ENCODE measurements around the gene SFMBT1. TPM values are rescaled to one million over a fixed set of nuclear protein-coding genes. Genes with fewer than 3 reads are reported as not detected.

Gene SFMBT1
- total and polyA plus RNA-seq, 2 of the 8 experiments (the other 6 are each of a cell fraction or from before 2014, with no cell fraction given): 8.1 to 16.8 TPM

DNA sequence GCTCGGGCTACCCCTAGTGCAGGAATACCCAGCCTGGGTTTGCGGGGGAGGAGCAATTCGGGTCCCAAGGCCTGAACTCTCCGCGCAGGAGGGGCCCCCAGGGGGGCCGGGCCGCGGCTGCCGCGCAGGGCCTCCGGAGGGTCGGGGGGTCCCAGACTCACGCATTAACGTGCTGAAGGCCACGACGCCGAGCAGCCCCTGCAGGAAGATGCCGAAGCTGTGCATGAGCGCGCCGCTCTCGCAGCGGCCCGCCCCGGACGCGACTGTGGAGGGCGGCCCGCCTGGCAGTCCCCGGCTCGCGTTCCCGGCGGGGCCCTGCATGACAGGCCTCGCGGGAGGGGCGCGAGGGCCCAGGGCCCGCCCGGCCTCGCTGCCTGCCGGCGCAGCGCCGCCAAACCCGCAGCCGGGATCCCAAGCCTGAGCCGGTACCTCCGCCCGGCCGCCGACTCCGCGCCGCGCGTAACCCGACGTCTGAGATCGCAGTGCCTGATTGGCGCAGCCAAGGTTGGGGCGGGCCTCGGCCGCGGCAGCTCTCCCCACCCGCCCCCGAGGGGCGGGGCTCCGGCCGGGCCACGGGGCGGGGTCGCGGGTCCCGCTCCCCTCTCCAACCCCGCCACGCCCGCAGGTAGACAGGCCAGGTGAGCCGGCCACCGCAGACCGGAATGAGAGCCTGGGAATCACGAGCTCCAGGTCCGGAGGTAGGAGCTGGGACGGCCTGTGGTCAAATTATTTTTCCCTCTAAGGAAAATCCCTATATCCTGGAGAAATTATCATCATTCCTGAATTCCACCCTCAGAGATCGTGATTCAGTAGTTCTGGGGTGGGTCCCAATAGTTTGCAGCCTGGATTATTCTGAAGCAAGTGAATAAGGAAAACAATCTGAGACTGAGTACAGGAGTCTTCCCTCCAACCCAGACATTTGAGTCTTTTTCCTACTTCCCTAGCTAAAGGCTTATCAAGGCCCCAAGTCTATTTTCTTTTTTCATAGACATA, 148.4 kb downstream of the SFMBT1 start, which contains the start of gene STIMATE (continued):
- TF ChIP-seq, protein P1, sequence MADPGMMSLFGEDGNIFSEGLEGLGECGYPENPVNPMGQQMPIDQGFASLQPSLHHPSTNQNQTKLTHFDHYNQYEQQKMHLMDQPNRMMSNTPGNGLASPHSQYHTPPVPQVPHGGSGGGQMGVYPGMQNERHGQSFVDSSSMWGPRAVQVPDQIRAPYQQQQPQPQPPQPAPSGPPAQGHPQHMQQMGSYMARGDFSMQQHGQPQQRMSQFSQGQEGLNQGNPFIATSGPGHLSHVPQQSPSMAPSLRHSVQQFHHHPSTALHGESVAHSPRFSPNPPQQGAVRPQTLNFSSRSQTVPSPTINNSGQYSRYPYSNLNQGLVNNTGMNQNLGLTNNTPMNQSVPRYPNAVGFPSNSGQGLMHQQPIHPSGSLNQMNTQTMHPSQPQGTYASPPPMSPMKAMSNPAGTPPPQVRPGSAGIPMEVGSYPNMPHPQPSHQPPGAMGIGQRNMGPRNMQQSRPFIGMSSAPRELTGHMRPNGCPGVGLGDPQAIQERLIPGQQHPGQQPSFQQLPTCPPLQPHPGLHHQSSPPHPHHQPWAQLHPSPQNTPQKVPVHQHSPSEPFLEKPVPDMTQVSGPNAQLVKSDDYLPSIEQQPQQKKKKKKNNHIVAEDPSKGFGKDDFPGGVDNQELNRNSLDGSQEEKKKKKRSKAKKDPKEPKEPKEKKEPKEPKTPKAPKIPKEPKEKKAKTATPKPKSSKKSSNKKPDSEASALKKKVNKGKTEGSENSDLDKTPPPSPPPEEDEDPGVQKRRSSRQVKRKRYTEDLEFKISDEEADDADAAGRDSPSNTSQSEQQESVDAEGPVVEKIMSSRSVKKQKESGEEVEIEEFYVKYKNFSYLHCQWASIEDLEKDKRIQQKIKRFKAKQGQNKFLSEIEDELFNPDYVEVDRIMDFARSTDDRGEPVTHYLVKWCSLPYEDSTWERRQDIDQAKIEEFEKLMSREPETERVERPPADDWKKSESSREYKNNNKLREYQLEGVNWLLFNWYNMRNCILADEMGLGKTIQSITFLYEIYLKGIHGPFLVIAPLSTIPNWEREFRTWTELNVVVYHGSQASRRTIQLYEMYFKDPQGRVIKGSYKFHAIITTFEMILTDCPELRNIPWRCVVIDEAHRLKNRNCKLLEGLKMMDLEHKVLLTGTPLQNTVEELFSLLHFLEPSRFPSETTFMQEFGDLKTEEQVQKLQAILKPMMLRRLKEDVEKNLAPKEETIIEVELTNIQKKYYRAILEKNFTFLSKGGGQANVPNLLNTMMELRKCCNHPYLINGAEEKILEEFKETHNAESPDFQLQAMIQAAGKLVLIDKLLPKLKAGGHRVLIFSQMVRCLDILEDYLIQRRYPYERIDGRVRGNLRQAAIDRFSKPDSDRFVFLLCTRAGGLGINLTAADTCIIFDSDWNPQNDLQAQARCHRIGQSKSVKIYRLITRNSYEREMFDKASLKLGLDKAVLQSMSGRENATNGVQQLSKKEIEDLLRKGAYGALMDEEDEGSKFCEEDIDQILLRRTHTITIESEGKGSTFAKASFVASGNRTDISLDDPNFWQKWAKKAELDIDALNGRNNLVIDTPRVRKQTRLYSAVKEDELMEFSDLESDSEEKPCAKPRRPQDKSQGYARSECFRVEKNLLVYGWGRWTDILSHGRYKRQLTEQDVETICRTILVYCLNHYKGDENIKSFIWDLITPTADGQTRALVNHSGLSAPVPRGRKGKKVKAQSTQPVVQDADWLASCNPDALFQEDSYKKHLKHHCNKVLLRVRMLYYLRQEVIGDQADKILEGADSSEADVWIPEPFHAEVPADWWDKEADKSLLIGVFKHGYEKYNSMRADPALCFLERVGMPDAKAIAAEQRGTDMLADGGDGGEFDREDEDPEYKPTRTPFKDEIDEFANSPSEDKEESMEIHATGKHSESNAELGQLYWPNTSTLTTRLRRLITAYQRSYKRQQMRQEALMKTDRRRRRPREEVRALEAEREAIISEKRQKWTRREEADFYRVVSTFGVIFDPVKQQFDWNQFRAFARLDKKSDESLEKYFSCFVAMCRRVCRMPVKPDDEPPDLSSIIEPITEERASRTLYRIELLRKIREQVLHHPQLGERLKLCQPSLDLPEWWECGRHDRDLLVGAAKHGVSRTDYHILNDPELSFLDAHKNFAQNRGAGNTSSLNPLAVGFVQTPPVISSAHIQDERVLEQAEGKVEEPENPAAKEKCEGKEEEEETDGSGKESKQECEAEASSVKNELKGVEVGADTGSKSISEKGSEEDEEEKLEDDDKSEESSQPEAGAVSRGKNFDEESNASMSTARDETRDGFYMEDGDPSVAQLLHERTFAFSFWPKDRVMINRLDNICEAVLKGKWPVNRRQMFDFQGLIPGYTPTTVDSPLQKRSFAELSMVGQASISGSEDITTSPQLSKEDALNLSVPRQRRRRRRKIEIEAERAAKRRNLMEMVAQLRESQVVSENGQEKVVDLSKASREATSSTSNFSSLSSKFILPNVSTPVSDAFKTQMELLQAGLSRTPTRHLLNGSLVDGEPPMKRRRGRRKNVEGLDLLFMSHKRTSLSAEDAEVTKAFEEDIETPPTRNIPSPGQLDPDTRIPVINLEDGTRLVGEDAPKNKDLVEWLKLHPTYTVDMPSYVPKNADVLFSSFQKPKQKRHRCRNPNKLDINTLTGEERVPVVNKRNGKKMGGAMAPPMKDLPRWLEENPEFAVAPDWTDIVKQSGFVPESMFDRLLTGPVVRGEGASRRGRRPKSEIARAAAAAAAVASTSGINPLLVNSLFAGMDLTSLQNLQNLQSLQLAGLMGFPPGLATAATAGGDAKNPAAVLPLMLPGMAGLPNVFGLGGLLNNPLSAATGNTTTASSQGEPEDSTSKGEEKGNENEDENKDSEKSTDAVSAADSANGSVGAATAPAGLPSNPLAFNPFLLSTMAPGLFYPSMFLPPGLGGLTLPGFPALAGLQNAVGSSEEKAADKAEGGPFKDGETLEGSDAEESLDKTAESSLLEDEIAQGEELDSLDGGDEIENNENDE (IDR thresholded peaks at IDR 0.05; ENCODE audit: insufficient replicate concordance, low read length): no peak
- TF ChIP-seq POLR2AphosphoS5 (IDR thresholded peaks at IDR 0.05; ENCODE audit: low read depth, low read length) (0 out of 2 replicates have a peak, but pooled peaks have one; percentile 39), SIN3A (conservative IDR thresholded peaks at IDR 0.05 in 1 of 2, IDR thresholded peaks at IDR 0.05 in 1 of 2; ENCODE audit: low read depth in 1 of 2, low read length in 2 of 2) (no peak), SP1 (IDR thresholded peaks at IDR 0.05; ENCODE audit: low read depth, low read length) (peak; percentile 45; the same call in 1 of the 2 replicates), KDM4A (IDR thresholded peaks at IDR 0.05; ENCODE audit: low read depth, low read length, severe bottlenecking) (peak; percentile 88), NRF1 (IDR thresholded peaks at IDR 0.05; ENCODE audit: low read depth, low read length) (no peak), YY1 (IDR thresholded peaks at IDR 0.05; ENCODE audit: low read depth, low read length) (no peak), SAP30 (IDR thresholded peaks at IDR 0.05; ENCODE audit: insufficient read depth, insufficient replicate concordance, low read length) (peak; percentile 7), CEBPB (IDR thresholded peaks at IDR 0.05; ENCODE audit: low read depth, low read length) (no peak)
